IgD-negative memory B cell (primary cell): ENCODE data around the gene CLK3. TPM values are rescaled to one million over a fixed set of nuclear protein-coding genes. Genes with fewer than 3 reads are reported as not detected.
A peak's percentile ranks its signal among the peaks of the same experiment; 100 is the strongest.

Experiments used
- H3K27ac Mint-ChIP-seq, 3 donors: one replicate each; pipeline ENCODE4 v1.8.0; 2020 to 2022; ENCODE audit warnings: mild to moderate bottlenecking in 3 of 3, mixed read lengths in 3 of 3, moderate library complexity in 1 of 3
- H3K27me3 Mint-ChIP-seq: one replicate; pipeline ENCODE4 v1.8.0; 2021; ENCODE audit warnings: mixed read lengths
- H3K36me3 Mint-ChIP-seq: one replicate; pipeline ENCODE4 v1.8.0; 2020; ENCODE audit warnings: mild to moderate bottlenecking, mixed read lengths
- H3K4me1 Mint-ChIP-seq, 3 donors: one replicate each; pipeline ENCODE4 v1.8.0; 2020 to 2022; ENCODE audit warnings: mixed read lengths in 3 of 3, mild to moderate bottlenecking in 1 of 3
- H3K4me3 Mint-ChIP-seq, 4 donors: one replicate each; pipeline ENCODE4 v1.8.0; 2020 to 2022; ENCODE audit warnings: mild to moderate bottlenecking in 4 of 4, mixed read lengths in 4 of 4, moderate library complexity in 3 of 4
- H3K9me3 Mint-ChIP-seq, 3 donors: one replicate each; pipeline ENCODE4 v1.8.0; 2020 to 2021; ENCODE audit warnings: mixed read lengths in 3 of 3, mild to moderate bottlenecking in 1 of 3
- polyA plus RNA-seq: library from polyadenylated mRNA; unstranded; fragments of 300-500 nt; fragmentation: Illumina TruSeq; gene quantifications from one replicate; pipeline ENCODE4 v1.2.3, GENCODE V29; 2021

CLK3 gene
- polyA plus RNA-seq, 1 donor from 2014 or later, result 86.2 TPM

DNA sequence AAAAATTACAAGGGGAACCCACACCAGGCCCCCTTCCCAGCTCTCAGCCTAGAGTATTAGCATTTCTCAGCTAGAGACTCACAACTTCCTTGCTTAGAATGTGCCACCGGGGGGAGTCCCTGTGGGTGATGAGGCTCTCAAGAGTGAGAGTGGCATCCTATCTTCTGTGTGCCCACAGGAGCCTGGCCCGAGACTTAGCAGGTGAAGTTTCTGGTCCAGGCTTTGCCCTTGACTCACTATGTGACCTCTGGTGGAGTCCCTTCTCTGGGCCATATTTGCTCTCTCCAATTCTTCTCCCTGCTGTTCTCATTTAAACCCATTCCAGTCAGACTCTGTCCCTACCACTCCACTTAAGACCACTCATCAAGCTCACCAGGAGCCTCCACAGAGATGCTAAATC lies 18.1 kb downstream of the CLK3 start:
- Mint-ChIP-seq H3K36me3 (no peaks in the 10 kb centered on the region), H3K4me1 (peaks cover 12 to 21% (median 13%) of the 10 kb centered on the region in 3 donors), H3K27me3 (no peaks in the 10 kb centered on the region), H3K27ac (no peak overlapping the region), H3K4me3 (no peak overlapping the region), H3K9me3 (no peaks in the 10 kb centered on the region)

DNA sequence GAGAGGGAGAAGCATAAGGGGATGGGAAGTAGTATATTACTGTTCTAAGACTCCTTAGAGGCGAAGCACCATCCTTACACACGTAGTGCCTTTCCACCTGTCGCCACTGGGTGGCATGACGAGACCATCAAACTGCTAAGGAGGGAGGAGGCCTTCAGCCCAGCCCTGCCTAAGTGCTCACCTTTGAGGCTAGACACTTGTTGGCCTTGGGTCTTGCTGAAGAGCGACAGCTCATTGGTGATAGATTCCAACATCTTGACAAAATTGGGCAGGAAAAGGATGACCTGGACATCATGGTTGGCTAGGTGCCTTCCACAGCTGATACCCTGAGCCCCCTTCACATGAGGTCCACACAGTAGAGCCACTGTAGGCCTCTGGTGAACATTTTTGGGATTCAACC lies 19.6 kb downstream of the CLK3 start:
- Mint-ChIP-seq H3K36me3 (peaks cover 2% of the 10 kb centered on the region), H3K4me3 (no peak overlapping the region), H3K4me1 (peaks cover 9 to 14% (median 11%) of the 10 kb centered on the region in 3 donors), H3K27me3 (no peaks in the 10 kb centered on the region), H3K9me3 (no peaks in the 10 kb centered on the region), H3K27ac (peak overlapping the region in 1 of 3 donors; percentile 5)

DNA sequence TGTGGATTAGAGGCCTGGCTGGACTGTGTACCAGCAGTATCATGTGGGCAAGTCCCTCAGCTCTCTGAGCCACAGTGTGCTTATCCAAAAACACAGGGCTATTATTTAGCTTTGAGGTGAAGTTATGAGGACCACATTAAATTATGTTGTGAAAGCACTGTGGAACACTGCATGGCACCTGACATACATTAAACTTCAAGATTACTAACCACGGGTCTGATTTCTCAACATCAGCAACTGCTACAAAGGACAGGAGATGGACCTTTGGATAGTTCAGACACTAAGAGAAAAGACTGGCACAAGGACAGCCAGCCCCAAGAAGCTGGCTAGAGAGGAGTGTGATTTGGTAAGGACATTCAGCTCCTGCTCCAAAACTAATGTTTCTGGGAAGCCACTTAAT lies 21.3 kb downstream of the CLK3 start:
- Mint-ChIP-seq H3K36me3 (peaks cover 2% of the 10 kb centered on the region), H3K4me1 (peaks cover under 1 to 2% (median 2%) of the 10 kb centered on the region in 3 donors), H3K9me3 (no peaks in the 10 kb centered on the region), H3K27me3 (no peaks in the 10 kb centered on the region), H3K27ac (no peak overlapping the region), H3K4me3 (no peak overlapping the region)

DNA sequence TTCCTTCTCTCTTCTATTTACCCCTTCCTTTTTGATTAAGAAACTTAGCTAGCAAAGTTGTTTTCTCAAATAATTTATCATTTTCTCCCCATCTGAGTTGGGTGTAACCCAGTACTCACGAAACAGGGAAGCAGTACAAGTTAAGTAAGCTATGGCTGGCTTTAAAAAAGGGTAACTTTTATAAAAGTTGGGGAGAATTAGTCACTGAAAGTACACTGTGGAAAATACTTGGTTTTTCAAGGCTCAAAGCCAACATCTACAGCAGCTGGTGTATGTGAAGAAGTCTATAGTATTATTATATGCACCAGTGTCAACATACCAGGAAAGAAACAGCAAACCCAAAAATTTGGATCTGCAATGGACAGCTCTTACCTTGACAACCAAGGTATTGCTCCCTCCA lies 25.5 kb downstream of the CLK3 start:
- Mint-ChIP-seq H3K4me1 (peaks cover 0 to 4% (median 3%) of the 10 kb centered on the region in 3 donors), H3K36me3 (peaks cover 3% of the 10 kb centered on the region)

DNA sequence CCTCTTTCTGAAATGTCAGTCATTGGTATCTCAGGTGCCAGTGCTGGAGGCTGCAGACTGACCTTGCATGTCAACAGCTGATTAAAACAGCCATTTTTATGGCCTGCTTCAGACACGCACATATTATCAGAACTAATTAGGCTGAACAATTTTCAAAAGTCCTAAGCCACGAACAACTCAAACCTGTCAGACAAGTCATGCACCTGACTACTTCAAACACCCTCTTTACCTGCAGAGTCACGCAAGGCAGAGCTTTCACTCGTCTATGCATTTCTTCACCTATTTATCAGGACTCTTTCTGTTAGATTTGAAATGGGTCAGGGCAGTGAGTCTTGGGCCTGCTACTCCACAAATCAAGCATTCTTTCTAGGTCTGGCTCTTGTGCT lies 26.7 kb downstream of the CLK3 start:
- Mint-ChIP-seq H3K27ac (no peak overlapping the region), H3K27me3 (no peaks in the 10 kb centered on the region), H3K4me1 (peaks cover 4 to 6% (median 6%) of the 10 kb centered on the region in 3 donors), H3K9me3 (no peaks in the 10 kb centered on the region), H3K4me3 (no peak overlapping the region), H3K36me3 (peaks cover 3% of the 10 kb centered on the region)

More for the DNA sequence above, 25.5 kb downstream of the CLK3 start:
- Mint-ChIP-seq H3K4me3 (no peak overlapping the region), H3K27me3 (no peaks in the 10 kb centered on the region), H3K9me3 (no peaks in the 10 kb centered on the region), H3K27ac (peak overlapping the region in 1 of 3 donors; percentile 48)

DNA sequence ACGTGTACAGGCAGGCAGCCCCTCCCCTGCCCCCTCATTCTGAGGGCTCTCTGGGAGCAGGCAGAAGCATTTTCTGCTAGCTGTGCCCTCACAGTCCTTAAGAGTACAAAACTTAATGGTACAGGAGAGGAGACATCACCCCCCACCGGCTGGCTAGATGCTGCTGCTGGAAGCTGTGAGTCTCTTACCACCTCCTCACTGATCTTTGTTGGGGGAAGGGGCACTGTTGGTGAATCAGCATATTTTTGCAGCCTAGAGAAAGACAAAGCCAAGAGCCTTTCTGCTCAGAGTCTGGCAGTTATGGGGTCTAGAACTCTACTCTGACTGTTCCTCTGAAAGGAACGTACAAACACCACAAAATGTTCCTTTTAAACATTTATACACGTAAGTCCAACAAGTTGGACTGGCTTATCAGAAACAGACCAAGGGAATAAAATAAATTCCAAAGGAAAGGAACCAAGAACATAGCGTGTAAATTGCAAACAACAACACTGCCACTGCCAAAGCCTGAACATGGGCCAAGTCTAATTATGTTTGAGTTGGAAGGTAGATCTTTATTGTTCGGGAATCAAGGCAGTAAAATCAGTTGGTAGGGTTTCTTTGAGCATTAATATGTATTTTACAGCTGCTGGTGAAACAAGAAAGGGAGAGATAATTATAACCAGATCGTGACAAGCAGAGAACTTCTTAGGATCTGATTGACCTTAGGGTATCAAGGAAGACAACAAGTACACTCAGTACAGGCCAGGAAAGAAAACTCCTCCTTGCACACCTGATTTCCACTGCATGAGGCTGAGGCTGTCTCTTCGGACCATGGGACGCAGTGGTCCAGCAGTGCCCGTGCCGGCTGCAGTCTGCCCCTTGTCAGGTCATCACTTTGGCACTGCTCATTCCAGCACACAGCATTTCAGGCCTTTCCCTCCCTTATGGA lies 27.4 kb downstream of the CLK3 start:
- Mint-ChIP-seq H3K27me3 (no peaks in the 10 kb centered on the region), H3K9me3 (no peaks in the 10 kb centered on the region), H3K36me3 (peaks cover 3% of the 10 kb centered on the region), H3K4me1 (peaks cover 4 to 6% (median 6%) of the 10 kb centered on the region in 3 donors), H3K4me3 (no peak overlapping the region), H3K27ac (peak overlapping the region in 1 of 3 donors; percentile 80)

DNA sequence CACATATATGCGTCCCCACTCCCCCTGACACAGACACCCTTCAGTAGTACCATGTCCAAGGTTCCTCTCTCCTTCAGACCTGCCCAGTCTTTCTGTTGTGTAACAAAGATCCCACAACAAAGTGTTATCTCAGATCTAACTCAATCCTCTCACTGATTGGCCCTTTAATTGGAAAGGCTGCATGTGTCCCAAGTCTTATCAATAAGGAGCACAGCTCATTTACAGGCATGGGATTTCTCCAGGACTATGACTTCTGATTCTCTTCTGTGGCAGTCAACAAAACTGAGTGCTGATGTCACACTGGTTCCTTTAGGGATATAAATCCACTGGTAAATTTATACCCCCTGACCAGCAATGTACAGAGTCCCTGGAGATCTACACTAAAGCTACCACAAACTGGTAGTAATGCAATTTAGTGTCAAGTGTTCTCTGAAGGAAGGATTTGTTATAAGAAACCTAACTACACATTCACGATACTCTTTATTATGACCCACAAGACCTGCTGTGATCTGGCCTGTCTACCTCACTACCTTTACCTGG lies 28.1 kb downstream of the CLK3 start:
- H3K27ac Mint-ChIP-seq, result peak overlapping the region in 2 of 3 donors; percentile 78 to 80
- H3K9me3 Mint-ChIP-seq, result no peaks in the 10 kb centered on the region
- peaks cover 5% of the 10 kb centered on the region for H3K36me3 Mint-ChIP-seq
- H3K4me1 Mint-ChIP-seq, result peaks cover 4 to 6% (median 6%) of the 10 kb centered on the region in 3 donors
- no peak overlapping the region for H3K4me3 Mint-ChIP-seq
- H3K27me3 Mint-ChIP-seq, result no peaks in the 10 kb centered on the region

DNA sequence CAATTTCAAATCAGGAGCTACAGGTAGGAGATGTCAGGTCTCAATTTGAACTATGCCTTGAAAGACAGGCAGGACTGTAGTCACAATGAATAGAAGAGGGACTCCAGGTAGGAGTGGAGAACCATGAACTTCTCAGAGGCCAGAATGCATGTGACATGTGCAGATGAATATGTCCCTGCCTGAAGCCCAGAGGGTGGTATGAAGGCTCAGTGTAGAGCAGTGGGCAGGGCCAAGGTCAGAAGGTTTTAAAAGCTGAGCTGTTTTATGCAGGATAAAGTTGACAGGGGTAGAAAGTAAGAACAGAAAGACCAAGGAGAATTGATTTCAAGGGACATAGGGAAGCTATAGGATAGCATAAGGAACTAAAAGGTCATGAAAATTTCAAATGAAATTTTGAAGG lies 30.8 kb downstream of the CLK3 start:
- peaks cover 5% of the 10 kb centered on the region for H3K36me3 Mint-ChIP-seq
- H3K27me3 Mint-ChIP-seq, result no peaks in the 10 kb centered on the region
- no peak overlapping the region for H3K4me3 Mint-ChIP-seq
- H3K4me1 Mint-ChIP-seq, result peaks cover 4 to 6% (median 6%) of the 10 kb centered on the region in 3 donors
- H3K27ac Mint-ChIP-seq, result no peak overlapping the region
- H3K9me3 Mint-ChIP-seq, result no peaks in the 10 kb centered on the region

DNA sequence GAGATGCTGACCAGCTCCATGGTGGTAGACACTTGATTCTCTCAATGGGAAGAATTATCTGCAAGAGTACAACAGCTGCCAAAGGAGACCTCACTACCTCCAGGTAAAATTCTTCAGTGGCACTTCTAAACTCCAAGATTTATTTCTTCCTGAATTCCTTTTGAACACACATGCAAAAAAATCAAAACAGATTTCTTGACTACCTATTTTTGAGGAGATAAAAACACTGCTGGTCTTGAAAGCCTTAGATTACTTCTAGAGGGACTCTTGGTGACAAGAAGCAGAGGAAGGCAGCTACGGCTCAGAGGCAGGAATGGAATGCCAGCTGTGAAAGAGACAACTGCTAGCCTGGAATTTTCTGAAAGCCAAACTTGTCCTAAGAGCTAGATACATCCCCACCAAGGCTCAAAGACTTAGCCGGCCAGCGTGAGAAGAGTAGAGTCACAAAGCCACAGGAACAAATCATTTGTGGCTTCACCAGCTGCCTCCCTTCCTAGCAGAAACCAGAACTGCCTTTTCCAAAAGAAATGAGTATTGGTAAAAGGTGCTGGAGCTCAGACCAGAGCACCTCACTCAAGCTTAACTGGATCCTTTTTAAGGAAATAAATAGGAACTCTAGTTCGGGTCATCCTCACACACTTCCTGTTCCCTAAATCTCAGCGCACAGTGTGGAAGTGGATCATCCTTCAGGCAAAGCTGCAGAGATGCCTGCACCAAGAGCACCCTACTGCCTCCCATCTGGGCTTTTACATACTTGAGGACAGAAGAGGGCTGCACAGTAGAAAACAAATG lies 32.6 kb downstream of the CLK3 start:
- no peaks in the 10 kb centered on the region for H3K9me3 Mint-ChIP-seq
- H3K27ac Mint-ChIP-seq, result no peak overlapping the region
- H3K4me1 Mint-ChIP-seq, result peaks cover 7 to 8% (median 7%) of the 10 kb centered on the region in 3 donors
- peaks cover 5% of the 10 kb centered on the region for H3K36me3 Mint-ChIP-seq
- H3K4me3 Mint-ChIP-seq, result no peak overlapping the region
- no peaks in the 10 kb centered on the region for H3K27me3 Mint-ChIP-seq

DNA sequence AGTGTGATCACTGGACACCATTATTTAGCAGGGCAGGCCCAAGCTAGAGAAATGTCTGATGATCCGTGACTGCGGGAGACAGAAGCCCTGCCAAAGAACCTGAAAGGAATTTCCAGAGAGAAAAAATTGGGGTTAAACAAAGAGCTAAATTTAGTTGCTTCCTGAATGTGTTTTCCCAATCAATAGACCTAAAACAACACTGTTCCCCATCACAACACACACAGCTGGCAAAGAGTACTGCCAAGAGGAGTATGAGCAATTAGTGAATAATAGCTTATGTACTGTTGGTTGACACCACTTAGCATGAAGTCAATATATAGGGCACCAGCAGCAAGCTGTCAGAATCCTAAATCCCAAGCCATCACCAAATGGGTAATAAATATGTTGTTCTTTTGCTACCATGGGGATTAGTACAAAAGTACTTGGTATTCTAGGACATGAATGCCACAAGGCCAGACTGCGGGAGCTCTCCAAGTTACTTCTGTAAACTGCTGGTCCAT lies 35.7 kb downstream of the CLK3 start:
- H3K4me3 Mint-ChIP-seq, result no peak overlapping the region
- H3K27me3 Mint-ChIP-seq, result no peaks in the 10 kb centered on the region
- peaks cover 8% of the 10 kb centered on the region for H3K36me3 Mint-ChIP-seq
- H3K9me3 Mint-ChIP-seq, result no peaks in the 10 kb centered on the region
- peaks cover 8 to 14% (median 14%) of the 10 kb centered on the region in 3 donors for H3K4me1 Mint-ChIP-seq
- H3K27ac Mint-ChIP-seq, result no peak overlapping the region

DNA sequence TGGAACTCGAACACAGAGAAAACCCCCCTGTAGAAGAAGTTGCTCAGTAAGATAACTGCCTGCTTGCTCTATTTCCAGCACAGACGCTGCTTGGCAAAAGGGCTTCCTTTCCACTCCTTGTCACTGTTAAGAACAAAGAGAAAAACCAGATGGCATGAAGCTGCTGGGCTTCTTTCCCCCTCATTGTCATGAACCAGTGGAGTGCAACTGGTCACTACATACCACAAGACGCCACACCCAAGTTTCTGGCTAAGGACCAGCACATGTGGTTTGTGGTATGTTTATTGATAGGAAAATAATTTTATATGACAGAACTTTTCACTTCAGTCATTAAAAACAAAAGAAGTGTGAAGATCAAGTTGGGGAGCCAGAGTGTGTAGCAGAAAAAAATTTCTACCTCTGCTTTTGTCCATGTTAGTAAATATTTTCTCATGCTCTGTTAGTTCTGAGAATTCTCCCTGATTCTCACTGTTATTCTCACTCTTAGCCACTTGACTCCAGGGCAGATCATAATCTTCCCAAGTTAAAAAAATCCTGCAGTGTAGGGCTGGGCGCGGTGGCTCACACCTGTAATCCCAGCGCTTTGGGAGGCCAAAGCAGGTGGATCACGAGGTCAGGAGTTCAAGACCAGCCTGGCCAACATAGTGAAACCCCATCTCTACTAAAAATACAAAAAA lies 37.9 kb downstream of the CLK3 start:
- Mint-ChIP-seq H3K9me3 (no peaks in the 10 kb centered on the region), H3K27me3 (no peaks in the 10 kb centered on the region), H3K27ac (peak overlapping the region in 1 of 3 donors; percentile 18), H3K4me3 (peak overlapping the region in 1 of 4 donors; percentile 58), H3K36me3 (peaks cover 8% of the 10 kb centered on the region), H3K4me1 (peaks cover 8 to 12% (median 10%) of the 10 kb centered on the region in 3 donors)

DNA sequence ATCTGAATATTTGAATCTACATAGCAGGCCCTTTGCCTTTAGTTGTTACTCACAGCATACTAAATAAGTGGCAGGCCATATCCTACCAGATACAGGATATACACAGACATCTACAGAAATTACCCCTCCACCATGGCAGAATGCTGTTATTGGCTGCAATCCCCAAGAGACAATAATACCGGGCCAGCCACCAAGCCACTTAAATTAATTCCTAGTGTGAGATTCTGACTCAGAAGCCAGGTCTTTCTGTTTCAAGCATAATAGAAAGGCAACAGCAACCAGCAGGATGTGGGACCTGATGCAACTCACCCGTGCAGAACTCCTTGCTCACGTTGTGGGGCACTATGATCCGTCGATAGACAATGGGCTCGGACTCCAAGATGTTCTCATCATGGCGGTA lies 39.8 kb downstream of the CLK3 start:
- H3K27ac Mint-ChIP-seq, result no peak overlapping the region
- H3K4me3 Mint-ChIP-seq, result no peak overlapping the region
- H3K4me1 Mint-ChIP-seq, result peaks cover 8 to 13% (median 10%) of the 10 kb centered on the region in 3 donors
- H3K27me3 Mint-ChIP-seq, result no peaks in the 10 kb centered on the region
- H3K9me3 Mint-ChIP-seq, result no peaks in the 10 kb centered on the region
- peaks cover 8% of the 10 kb centered on the region for H3K36me3 Mint-ChIP-seq

DNA sequence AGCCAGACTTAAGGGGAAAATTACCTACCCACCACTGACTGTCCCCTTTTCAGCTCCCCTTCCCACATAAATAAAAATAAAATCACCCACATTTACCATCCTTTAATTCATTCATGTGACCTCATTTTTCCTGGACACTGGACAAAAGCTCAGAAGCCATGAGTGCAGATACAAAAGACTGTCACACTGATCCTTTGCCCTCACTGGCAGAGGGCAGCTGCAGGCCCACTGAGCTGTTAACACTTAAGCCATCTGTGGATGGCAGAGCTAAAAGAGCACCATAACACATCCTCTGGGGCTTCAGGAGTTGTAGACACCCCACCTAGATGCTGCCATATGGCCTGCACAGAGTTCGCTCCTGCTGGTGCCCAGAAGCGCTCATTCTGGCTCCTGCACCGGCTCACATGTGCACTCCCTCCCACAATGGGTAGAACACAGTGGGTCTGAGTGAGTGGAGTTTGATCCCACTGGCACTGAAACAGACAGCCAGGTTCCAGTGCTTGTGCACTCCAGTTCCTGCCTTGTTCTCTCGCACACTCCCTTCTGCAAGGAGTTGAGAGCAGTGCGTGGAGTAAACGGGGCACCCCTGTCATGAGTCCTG lies 41.4 kb downstream of the CLK3 start:
- Mint-ChIP-seq H3K4me1 (peaks cover 5 to 14% (median 10%) of the 10 kb centered on the region in 3 donors), H3K36me3 (peaks cover 6% of the 10 kb centered on the region), H3K27ac (no peak overlapping the region), H3K4me3 (no peak overlapping the region), H3K27me3 (no peaks in the 10 kb centered on the region), H3K9me3 (peaks cover 0 to 2% (median 0%) of the 10 kb centered on the region in 3 donors)

DNA sequence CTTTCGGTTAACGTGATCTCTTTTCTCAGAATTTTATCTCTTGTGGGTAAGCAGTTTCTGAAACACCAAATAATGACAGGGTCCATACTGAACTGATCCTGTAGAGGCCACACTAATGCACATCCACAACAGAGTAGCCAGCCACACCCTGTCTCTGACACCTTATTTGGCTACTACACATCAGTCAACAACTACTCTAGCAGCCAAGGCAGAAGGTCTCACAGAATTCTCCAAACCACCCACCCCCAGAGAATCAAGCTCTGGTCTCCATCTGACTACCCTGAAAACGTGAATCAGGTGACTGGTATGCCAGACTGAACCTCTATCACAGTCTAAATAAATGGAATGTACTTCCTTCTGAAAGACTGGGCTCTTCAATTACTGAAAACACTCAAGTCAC lies 42.2 kb downstream of the CLK3 start:
- Mint-ChIP-seq H3K27me3 (no peaks in the 10 kb centered on the region), H3K4me3 (no peak overlapping the region), H3K27ac (no peak overlapping the region), H3K36me3 (peaks cover 6% of the 10 kb centered on the region), H3K4me1 (peaks cover 5 to 17% (median 10%) of the 10 kb centered on the region in 3 donors), H3K9me3 (peaks cover 0 to 2% (median 0%) of the 10 kb centered on the region in 3 donors)
